Liver (tissue), 3 donors: ENCODE measurements around the gene NDUFAF8.

Experiments used
- EGR1 ChIP-seq, 2 donors: IDR thresholded peaks; 2 replicates each; pipeline ENCODE4 v1.6.1; 2016 to 2018; ENCODE audit warnings: antibody characterized with exemption in 2 of 2, low read depth in 2 of 2
- FOXA1 ChIP-seq: IDR thresholded peaks from 2 replicates; pipeline ENCODE4 v1.6.1; 2016; ENCODE audit warnings: antibody characterized with exemption
- GABPA ChIP-seq, 2 donors: IDR thresholded peaks in 1 of 2; conservative IDR thresholded peaks in 1 of 2; 2 replicates each; pipeline ENCODE4 v1.6.1; 2016; ENCODE audit warnings: antibody characterized with exemption in 2 of 2, mild to moderate bottlenecking in 1 of 2, moderate library complexity in 1 of 2
- HNF4G ChIP-seq: IDR thresholded peaks from 2 replicates; pipeline ENCODE4 v1.6.1; 2016; ENCODE audit warnings: antibody characterized with exemption
- JUND ChIP-seq, 2 donors: IDR thresholded peaks; 2 replicates each; pipeline ENCODE4 v1.6.1; 2016; ENCODE audit warnings: antibody characterized with exemption in 2 of 2
- RAD21 ChIP-seq, 2 donors: IDR thresholded peaks; 2 replicates each; pipeline ENCODE4 v1.6.1; 2016; ENCODE audit warnings: antibody characterized with exemption in 2 of 2, mild to moderate bottlenecking in 2 of 2
- TAF1 ChIP-seq: conservative IDR thresholded peaks from 2 replicates; pipeline ENCODE4 v1.6.1; 2016; ENCODE audit warnings: antibody characterized with exemption, mild to moderate bottlenecking
- YY1 ChIP-seq: IDR thresholded peaks from 2 replicates; pipeline ENCODE4 v1.6.1; 2016; ENCODE audit warnings: antibody characterized with exemption, mild to moderate bottlenecking
- TF ChIP-seq, protein P1 (sequence below): IDR thresholded peaks from 2 replicates; pipeline ENCODE4 v1.6.1; 2016; ENCODE audit warnings: antibody characterized with exemption, mild to moderate bottlenecking
- TF ChIP-seq, protein P2 (sequence below): fragments of 150-350 bp; IDR thresholded peaks from 2 replicates; pipeline ENCODE4 v1.5.1; 2017; ENCODE audit warnings: improper control_type of control experiment, low read depth, low read length; ENCODE audit not compliant: missing input control
- TF ChIP-seq, protein P3 (sequence below): IDR thresholded peaks from 2 replicates; pipeline ENCODE4 v1.6.1; 2016; ENCODE audit warnings: antibody characterized with exemption
- TF ChIP-seq, protein P4 (sequence below): IDR thresholded peaks from 2 replicates; pipeline ENCODE4 v1.6.1; 2016; ENCODE audit warnings: antibody characterized with exemption
- donor health status: healthy.
- donor health status: healthy.

- TF ChIP-seq, protein P1, sequence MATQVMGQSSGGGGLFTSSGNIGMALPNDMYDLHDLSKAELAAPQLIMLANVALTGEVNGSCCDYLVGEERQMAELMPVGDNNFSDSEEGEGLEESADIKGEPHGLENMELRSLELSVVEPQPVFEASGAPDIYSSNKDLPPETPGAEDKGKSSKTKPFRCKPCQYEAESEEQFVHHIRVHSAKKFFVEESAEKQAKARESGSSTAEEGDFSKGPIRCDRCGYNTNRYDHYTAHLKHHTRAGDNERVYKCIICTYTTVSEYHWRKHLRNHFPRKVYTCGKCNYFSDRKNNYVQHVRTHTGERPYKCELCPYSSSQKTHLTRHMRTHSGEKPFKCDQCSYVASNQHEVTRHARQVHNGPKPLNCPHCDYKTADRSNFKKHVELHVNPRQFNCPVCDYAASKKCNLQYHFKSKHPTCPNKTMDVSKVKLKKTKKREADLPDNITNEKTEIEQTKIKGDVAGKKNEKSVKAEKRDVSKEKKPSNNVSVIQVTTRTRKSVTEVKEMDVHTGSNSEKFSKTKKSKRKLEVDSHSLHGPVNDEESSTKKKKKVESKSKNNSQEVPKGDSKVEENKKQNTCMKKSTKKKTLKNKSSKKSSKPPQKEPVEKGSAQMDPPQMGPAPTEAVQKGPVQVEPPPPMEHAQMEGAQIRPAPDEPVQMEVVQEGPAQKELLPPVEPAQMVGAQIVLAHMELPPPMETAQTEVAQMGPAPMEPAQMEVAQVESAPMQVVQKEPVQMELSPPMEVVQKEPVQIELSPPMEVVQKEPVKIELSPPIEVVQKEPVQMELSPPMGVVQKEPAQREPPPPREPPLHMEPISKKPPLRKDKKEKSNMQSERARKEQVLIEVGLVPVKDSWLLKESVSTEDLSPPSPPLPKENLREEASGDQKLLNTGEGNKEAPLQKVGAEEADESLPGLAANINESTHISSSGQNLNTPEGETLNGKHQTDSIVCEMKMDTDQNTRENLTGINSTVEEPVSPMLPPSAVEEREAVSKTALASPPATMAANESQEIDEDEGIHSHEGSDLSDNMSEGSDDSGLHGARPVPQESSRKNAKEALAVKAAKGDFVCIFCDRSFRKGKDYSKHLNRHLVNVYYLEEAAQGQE: no peak
- TF ChIP-seq EGR1 (IDR thresholded peaks at IDR 0.05; ENCODE audit: low read depth in 2 of 2): no peak
- TF ChIP-seq, protein P2, sequence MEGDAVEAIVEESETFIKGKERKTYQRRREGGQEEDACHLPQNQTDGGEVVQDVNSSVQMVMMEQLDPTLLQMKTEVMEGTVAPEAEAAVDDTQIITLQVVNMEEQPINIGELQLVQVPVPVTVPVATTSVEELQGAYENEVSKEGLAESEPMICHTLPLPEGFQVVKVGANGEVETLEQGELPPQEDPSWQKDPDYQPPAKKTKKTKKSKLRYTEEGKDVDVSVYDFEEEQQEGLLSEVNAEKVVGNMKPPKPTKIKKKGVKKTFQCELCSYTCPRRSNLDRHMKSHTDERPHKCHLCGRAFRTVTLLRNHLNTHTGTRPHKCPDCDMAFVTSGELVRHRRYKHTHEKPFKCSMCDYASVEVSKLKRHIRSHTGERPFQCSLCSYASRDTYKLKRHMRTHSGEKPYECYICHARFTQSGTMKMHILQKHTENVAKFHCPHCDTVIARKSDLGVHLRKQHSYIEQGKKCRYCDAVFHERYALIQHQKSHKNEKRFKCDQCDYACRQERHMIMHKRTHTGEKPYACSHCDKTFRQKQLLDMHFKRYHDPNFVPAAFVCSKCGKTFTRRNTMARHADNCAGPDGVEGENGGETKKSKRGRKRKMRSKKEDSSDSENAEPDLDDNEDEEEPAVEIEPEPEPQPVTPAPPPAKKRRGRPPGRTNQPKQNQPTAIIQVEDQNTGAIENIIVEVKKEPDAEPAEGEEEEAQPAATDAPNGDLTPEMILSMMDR: no peak
- TF ChIP-seq TAF1: no peak
- TF ChIP-seq JUND (IDR thresholded peaks at IDR 0.05): no peak
- TF ChIP-seq, protein P3, sequence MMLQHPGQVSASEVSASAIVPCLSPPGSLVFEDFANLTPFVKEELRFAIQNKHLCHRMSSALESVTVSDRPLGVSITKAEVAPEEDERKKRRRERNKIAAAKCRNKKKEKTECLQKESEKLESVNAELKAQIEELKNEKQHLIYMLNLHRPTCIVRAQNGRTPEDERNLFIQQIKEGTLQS: no peak
- TF ChIP-seq, protein P4, sequence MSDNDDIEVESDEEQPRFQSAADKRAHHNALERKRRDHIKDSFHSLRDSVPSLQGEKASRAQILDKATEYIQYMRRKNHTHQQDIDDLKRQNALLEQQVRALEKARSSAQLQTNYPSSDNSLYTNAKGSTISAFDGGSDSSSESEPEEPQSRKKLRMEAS: no peak
- no peak for TF ChIP-seq RAD21 (IDR thresholded peaks at IDR 0.05)
- no peak for TF ChIP-seq YY1
- TF ChIP-seq GABPA (IDR thresholded peaks at IDR 0.05 in 1 of 2, conservative IDR thresholded peaks at IDR 0.05 in 1 of 2): no peak
- no peak for TF ChIP-seq FOXA1
- TF ChIP-seq HNF4G: no peak
These were observed 6.0 kb downstream of the NDUFAF8 start for GRCh38 chr17:81245024-81245664.
